GM18868 (cell line): ENCODE measurements around the gene TLCD1.

Experiments
- ATAC-seq: cut with Tn5 transposase; IDR thresholded peaks from one replicate; pipeline ENCODE4 v1.9.1; 2021; ENCODE audit warnings: mild to moderate bottlenecking, moderate library complexity; ENCODE audit not compliant: unreplicated experiment

TLCD1 gene

GRCh38 chr17:28693869-28694268 is 32.2 kb downstream of the TLCD1 start:
- no peak for ATAC-seq

GRCh38 chr17:28689011-28689410 is 37.0 kb downstream of the TLCD1 start:
- ATAC-seq = no peak

GRCh38 chr17:28688481-28688880 is 37.6 kb downstream of the TLCD1 start:
- no peak for ATAC-seq

DNA sequence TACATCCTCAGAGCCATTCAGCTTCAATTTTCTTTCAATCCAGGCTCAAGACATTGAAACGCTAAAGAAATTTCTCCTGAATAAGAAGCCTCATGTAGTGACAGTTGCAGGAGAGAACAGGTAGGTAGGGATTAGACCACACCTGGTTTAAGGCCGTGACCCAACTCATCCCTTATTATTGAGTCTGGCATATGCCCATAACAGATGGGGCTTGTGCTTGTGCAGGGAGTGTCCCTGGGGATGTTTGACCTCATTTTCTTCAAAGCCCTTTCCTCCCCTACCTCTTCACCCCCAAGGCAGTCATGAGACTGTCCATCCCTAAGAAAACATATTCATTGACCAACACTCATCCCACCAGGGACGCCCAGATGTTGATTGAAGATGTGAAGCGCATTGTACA is 39.7 kb downstream of the TLCD1 start:
- ATAC-seq = no peak

DNA sequence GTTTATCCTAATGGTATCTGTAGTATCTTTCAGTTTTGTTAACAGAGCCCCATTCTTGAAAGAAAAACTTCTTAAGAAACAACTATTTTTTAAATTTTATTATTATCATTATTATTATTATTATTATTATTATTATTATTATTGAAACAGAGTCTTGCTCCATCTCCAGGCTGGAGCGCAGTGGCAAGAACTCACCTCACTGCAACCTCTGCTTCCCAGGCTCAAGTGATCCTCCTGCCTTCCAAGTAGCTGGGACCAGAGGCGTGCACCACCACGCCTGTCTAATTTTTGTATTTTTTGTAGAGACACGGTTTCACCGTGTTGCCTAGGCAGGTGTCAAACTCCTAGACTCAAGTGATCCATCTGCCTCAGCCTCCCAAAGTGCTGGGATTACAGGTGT is 40.7 kb downstream of the TLCD1 start:
- no peak for ATAC-seq

GRCh38 chr17:28684963-28685362 is 41.1 kb downstream of the TLCD1 start:
- no peak for ATAC-seq

DNA sequence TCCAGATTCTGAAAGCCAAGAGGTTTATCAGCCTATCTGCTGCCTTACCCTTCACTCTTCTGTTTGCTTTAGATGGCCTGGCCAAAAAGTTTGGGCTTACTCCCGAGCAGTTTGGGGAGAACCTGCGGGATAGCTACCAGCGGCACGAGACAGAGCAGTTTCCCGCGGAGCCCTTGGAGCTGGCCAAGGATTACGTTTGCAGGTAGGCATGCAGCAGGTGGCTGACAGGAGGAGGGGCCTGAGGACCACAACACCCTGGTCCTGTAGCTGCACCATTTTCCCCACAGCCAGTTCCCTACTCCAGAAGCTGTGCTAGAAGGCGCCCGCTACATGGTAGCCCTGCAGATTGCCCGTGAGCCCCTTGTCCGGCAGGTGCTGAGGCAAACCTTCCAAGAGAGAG is 43.4 kb downstream of the TLCD1 start:
- no peak for ATAC-seq

DNA sequence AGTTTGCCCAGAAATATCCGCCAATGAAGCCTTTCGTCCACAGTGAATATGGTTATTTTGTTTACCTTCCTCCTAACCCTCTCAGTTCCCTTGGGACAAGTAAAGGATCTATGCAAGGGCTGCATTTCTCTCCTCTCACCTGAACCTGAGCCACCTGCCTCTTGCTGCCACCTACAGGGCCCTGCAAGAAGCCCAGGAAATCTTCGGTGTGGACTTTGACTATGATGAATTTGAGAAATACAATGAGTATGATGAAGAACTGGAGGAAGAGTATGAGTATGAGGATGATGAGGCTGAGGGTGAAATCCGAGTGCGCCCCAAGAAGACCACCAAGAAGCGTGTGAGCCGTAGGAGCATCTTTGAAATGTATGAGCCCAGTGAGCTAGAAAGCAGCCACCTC is 50.1 kb downstream of the TLCD1 start:
- ATAC-seq = no peak

- ATAC-seq = no peak
Observed at GRCh38 chr17:28675490-28675889, 50.5 kb downstream of the TLCD1 start.
